Brain microvascular endothelial cell (primary cell): Measurements from ENCODE around the gene TMEM125.

Experiments used
- DNase-seq: peaks from one replicate; pipeline ENCODE4 v3.0.0-alpha.2; 2020
- H3K27ac ChIP-seq: fragments of 250-450 bp; sonication (Bioruptor Pico); 2 replicates; pipeline ENCODE4 v1.5.1; 2020; ENCODE audit warnings: mild to moderate bottlenecking, moderate library complexity
- H3K27me3 ChIP-seq: fragments of 250-450 bp; sonication (Bioruptor Pico); replicated peaks from 2 replicates; pipeline ENCODE4 v1.5.1; 2020; ENCODE audit warnings: mild to moderate bottlenecking
- H3K36me3 ChIP-seq: fragments of 250-450 bp; sonication (Bioruptor Pico); replicated peaks from 2 replicates; pipeline ENCODE4 v1.5.1; 2020; ENCODE audit warnings: mild to moderate bottlenecking
- H3K4me3 ChIP-seq: 2 replicates; pipeline ENCODE4 v1.5.1; 2011; ENCODE audit warnings: low read depth, mild to moderate bottlenecking, control low read depth, low read length, moderate library complexity
- in situ Hi-C: cut with HindIII; loops from 2 replicates; pipeline ENCODE4 v1.10.0; 2017; ENCODE audit warnings: low sequenced_read_pairs, low pct_ligation_motif_present
- TF ChIP-seq, protein P1 (sequence below): IDR thresholded peaks from 2 replicates; pipeline ENCODE4 v1.5.1; 2011; ENCODE audit warnings: low read depth, mild to moderate bottlenecking, moderate library complexity, low read length, control low read depth, inconsistent platforms; ENCODE audit errors: missing control alignments

TMEM125 gene

DNA sequence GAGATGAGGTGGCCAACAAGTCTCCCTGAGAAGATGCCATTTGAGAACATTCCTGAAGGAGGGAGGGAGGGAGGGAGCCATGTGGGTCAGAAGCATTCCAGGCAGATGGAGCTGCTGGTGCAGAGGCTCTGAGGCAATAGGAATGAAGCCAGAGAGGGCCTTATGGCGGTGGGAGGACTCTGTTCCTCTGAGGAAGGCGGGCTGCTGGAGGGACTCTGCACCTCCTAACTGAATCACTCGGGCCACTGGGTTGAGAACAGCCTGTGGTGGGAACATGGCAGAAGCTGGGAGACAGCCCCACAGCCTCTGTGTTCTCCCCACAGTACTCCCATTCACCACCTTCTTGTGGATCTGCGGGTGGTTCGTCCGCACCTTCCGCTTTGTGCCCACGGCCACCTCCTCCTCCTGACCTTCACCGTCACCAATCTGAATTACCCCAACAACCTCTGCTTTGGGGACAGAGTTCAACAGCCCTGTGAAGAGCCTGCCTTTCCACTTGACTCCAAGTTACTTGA is 2.4 kb upstream of the TMEM125 start:
- DNase-seq = peak; percentile 40
- TF ChIP-seq, protein P1, sequence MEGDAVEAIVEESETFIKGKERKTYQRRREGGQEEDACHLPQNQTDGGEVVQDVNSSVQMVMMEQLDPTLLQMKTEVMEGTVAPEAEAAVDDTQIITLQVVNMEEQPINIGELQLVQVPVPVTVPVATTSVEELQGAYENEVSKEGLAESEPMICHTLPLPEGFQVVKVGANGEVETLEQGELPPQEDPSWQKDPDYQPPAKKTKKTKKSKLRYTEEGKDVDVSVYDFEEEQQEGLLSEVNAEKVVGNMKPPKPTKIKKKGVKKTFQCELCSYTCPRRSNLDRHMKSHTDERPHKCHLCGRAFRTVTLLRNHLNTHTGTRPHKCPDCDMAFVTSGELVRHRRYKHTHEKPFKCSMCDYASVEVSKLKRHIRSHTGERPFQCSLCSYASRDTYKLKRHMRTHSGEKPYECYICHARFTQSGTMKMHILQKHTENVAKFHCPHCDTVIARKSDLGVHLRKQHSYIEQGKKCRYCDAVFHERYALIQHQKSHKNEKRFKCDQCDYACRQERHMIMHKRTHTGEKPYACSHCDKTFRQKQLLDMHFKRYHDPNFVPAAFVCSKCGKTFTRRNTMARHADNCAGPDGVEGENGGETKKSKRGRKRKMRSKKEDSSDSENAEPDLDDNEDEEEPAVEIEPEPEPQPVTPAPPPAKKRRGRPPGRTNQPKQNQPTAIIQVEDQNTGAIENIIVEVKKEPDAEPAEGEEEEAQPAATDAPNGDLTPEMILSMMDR = no peak
- in situ Hi-C loops = no loop called here
- no peak overlapping the region for H3K4me3 ChIP-seq
- no peak overlapping the region for H3K27ac ChIP-seq
- H3K36me3 ChIP-seq = no peaks in the 10 kb centered on the region
- no peaks in the 10 kb centered on the region for H3K27me3 ChIP-seq

- Histone ChIP-seq H3K27ac (no peak overlapping the region), H3K4me3 (no peak overlapping the region), H3K36me3 (no peaks in the 10 kb centered on the region), H3K27me3 (no peaks in the 10 kb centered on the region)
- TF ChIP-seq, protein P1 = no peak
- no peak for DNase-seq
- in situ Hi-C loops = no loop called here
Observed at GRCh38 chr1:43267818-43268425, 1.9 kb upstream of the TMEM125 start.

GRCh38 chr1:43270421-43271095 is 775 bp downstream of the TMEM125 start:
- TF ChIP-seq, protein P1 = no peak
- no peaks in the 10 kb centered on the region for H3K27me3 ChIP-seq
- no peak for DNase-seq
- in situ Hi-C loops = no loop called here
- H3K27ac ChIP-seq = no peak overlapping the region
- no peaks in the 10 kb centered on the region for H3K36me3 ChIP-seq
- peak overlapping the region; percentile 9 for H3K4me3 ChIP-seq

DNA sequence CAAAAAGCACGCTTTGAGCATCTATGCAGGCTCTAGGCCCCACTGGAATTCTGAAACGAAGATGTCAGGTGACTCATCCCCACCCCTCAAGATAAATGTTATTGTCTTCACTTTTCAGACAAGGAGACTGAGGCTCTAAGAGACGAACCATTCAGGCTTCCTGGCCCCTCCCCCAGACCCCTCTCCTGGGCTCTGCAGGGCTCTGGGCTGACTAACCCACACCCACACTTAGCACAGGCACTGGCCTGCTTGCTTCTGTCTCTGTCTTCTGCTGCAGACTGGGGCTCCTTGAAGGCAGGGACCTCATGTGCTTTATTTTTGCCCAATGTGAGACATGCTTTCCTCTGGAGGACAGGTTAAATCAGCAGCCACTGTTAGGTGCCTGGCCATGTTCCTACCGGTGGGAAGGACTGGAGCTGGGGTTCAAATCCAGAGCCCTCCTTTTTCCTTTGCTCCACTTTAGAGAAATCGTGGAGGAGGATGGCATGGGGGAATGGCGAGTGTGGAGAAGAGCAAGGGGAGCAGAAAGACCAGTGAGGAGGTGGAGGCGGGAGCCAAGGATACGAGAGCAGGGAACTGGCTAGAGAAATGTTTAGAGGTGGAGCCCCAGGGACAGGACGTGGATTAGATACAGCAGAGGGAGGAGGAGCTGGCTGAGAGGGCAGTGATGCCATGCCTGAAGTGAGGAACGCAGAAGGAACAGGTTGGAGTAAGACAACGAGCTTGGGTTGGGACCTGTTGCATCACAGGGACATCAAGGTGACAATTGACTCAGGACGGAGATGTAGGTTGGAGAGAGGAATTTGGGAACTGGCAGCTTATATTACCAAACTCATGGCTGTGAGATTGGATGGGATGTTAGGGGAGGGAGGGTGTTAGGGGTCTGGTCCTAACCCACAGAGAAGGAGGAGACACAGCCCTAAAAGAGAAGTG is 1.7 kb downstream of the TMEM125 start:
- in situ Hi-C loops = no loop called here
- DNase-seq = no peak
- no peaks in the 10 kb centered on the region for H3K27me3 ChIP-seq
- no peak overlapping the region for H3K4me3 ChIP-seq
- TF ChIP-seq, protein P1 = no peak
- no peak overlapping the region for H3K27ac ChIP-seq
- no peaks in the 10 kb centered on the region for H3K36me3 ChIP-seq

- TF ChIP-seq, protein P1 = no peak
- DNase-seq = no peak
- Histone ChIP-seq H3K27me3 (no peaks in the 10 kb centered on the region), H3K4me3 (no peak overlapping the region), H3K27ac (no peak overlapping the region), H3K36me3 (no peaks in the 10 kb centered on the region)
- in situ Hi-C loops = no loop called here
Observed at GRCh38 chr1:43272161-43272560, 2.4 kb downstream of the TMEM125 start.
